AG04450 (cell line): ENCODE data around the gene ABAT. TPM values are rescaled to one million over a fixed set of nuclear protein-coding genes. Genes with fewer than 3 reads are reported as not detected.

Source experiments
- CTCF ChIA-PET: fragments of 300-600, 350-600 bp; formaldehyde crosslinking; extraction: SDS; loops from one replicate; lab custom pipeline; 2022; ENCODE audit warnings: antibody characterized with exemption, inconsistent platforms; lab: Charles Lee
- POLR2A ChIA-PET: fragments of 350-600 bp; formaldehyde crosslinking; extraction: SDS; loops from one replicate; lab custom pipeline; 2021; ENCODE audit warnings: antibody characterized with exemption, inconsistent platforms; lab: Yijun Ruan, JAX
- DNase-seq: peaks from one replicate; pipeline ENCODE4 v3.0.0-alpha.2; 2011; ENCODE audit warnings: low read depth, low spot score
- H3K27ac ChIP-seq: one replicate; pipeline ENCODE4 v1.5.1; 2012; ENCODE audit warnings: low read depth, low read length, control low read depth
- H3K27me3 ChIP-seq: one replicate; pipeline ENCODE4 v1.6.0; 2012; ENCODE audit warnings: low read length; ENCODE audit not compliant: control insufficient read depth, insufficient read depth
- H3K4me3 ChIP-seq: 2 replicates; pipeline ENCODE4 v1.5.1; 2011; ENCODE audit warnings: mild to moderate bottlenecking, low read depth, low read length, control low read depth
- H3K9me3 ChIP-seq: 2 replicates; pipeline ENCODE4 v1.5.1; 2012; ENCODE audit warnings: low read length; ENCODE audit not compliant: control insufficient read depth, insufficient read depth
- CTCF ChIP-seq: IDR thresholded peaks from 2 replicates; pipeline ENCODE4 v1.5.1; 2011; ENCODE audit warnings: low read depth, low read length, control low read depth, inconsistent platforms
- polyA plus RNA-seq: library from polyadenylated mRNA; depleted of rRNA; stranded (reverse); fragments of >200 nt; gene quantifications from 2 replicates; pipeline ENCODE4 v1.2.3, GENCODE V29; 2011

The ABAT gene
- polyA plus RNA-seq, 1 experiment, result 6.6 TPM

GRCh38 chr16:8676737-8677375 lies 2.4 kb downstream of the ABAT start:
- ChIA-PET POLR2A (no interaction called here), CTCF (no interaction called here)
- no peak overlapping the region for H3K27ac ChIP-seq
- no peak overlapping the region for H3K4me3 ChIP-seq
- TF ChIP-seq CTCF, result no peak
- H3K9me3 ChIP-seq, result peaks cover 7% of the 10 kb centered on the region; the same call in 1 of the 2 replicates
- DNase-seq, result no peak
- peaks cover 2% of the 10 kb centered on the region for H3K27me3 ChIP-seq

GRCh38 chr16:8677481-8677880 lies 3.1 kb downstream of the ABAT start:
- Histone ChIP-seq H3K27me3 (peaks cover 2% of the 10 kb centered on the region), H3K27ac (no peak overlapping the region), H3K4me3 (no peak overlapping the region), H3K9me3 (peaks cover 7% of the 10 kb centered on the region; the same call in 1 of the 2 replicates)
- ChIA-PET CTCF (no interaction called here), POLR2A (no interaction called here)
- no peak for TF ChIP-seq CTCF
- DNase-seq, result no peak

GRCh38 chr16:8678068-8678927 lies 3.9 kb downstream of the ABAT start:
- ChIA-PET POLR2A (no interaction called here), CTCF (no interaction called here)
- H3K27ac ChIP-seq, result no peak overlapping the region
- peaks cover 2% of the 10 kb centered on the region for H3K27me3 ChIP-seq
- H3K9me3 ChIP-seq, result peaks cover 7% of the 10 kb centered on the region; the same call in 1 of the 2 replicates
- no peak for TF ChIP-seq CTCF
- H3K4me3 ChIP-seq, result no peak overlapping the region
- DNase-seq, result peak; percentile 18

GRCh38 chr16:8679151-8679550 lies 4.7 kb downstream of the ABAT start:
- no peak for TF ChIP-seq CTCF
- DNase-seq, result no peak
- Histone ChIP-seq H3K9me3 (peaks cover 7% of the 10 kb centered on the region; the same call in 1 of the 2 replicates), H3K4me3 (no peak overlapping the region), H3K27ac (no peak overlapping the region), H3K27me3 (peaks cover 5% of the 10 kb centered on the region)
- CTCF ChIA-PET, result no interaction called here
- POLR2A ChIA-PET, result interaction anchor here (0.6 kb wide), 1 partner anchor 12 kb away, joined by 6 read pairs; no protein-coding TSS in a partner anchor
